ENCODE data around the gene DDX10.
A peak's percentile ranks its signal among the peaks of the same experiment; 100 is the strongest.

Gene DDX10

GRCh38 chr11:108654994-108655631 is 9.8 kb upstream of the DDX10 start:
- peak in 1 of 4 experiments; percentile 3 for DNase-seq

- no peak for DNase-seq
Measured at GRCh38 chr11:108662700-108663099, 2.2 kb upstream of the DDX10 start.

- DNase-seq: no peak
Measured at GRCh38 chr11:108663154-108663877, 1.6 kb upstream of the DDX10 start.

- no peak for DNase-seq
Measured at GRCh38 chr11:108666373-108666772, 1.5 kb downstream of the DDX10 start.

- DNase-seq: no peak
Measured at GRCh38 chr11:108669286-108669685, 4.4 kb downstream of the DDX10 start.

GRCh38 chr11:108669711-108670110 is 4.8 kb downstream of the DDX10 start:
- DNase-seq: no peak

- no peak for DNase-seq
Measured at GRCh38 chr11:108670451-108670850, 5.6 kb downstream of the DDX10 start.

GRCh38 chr11:108672113-108672512 is 7.2 kb downstream of the DDX10 start:
- no peak for DNase-seq

- no peak for DNase-seq
Measured at GRCh38 chr11:108672786-108673185, 7.9 kb downstream of the DDX10 start.

- DNase-seq: no peak
Measured at GRCh38 chr11:108679045-108679444, 14.2 kb downstream of the DDX10 start.

GRCh38 chr11:108680271-108680670 is 15.4 kb downstream of the DDX10 start:
- no peak for DNase-seq

- DNase-seq: no peak
Measured at GRCh38 chr11:108685419-108686130, 20.7 kb downstream of the DDX10 start.

- no peak for DNase-seq
Measured at GRCh38 chr11:108693852-108694251, 29.0 kb downstream of the DDX10 start.

- no peak for DNase-seq
Measured at GRCh38 chr11:108694846-108695245, 30.0 kb downstream of the DDX10 start.

GRCh38 chr11:108697872-108698473 is 33.1 kb downstream of the DDX10 start:
- no peak for DNase-seq

- no peak for DNase-seq
Measured at GRCh38 chr11:108698844-108699642, 34.2 kb downstream of the DDX10 start.

GRCh38 chr11:108703916-108704315 is 39.0 kb downstream of the DDX10 start:
- no peak for DNase-seq

- no peak for DNase-seq
Measured at GRCh38 chr11:108705061-108705460, 40.2 kb downstream of the DDX10 start.

- no peak for DNase-seq
Measured at GRCh38 chr11:108708173-108708572, 43.3 kb downstream of the DDX10 start.

GRCh38 chr11:108709741-108710140 is 44.9 kb downstream of the DDX10 start:
- DNase-seq: no peak

- DNase-seq: no peak
Measured at GRCh38 chr11:108713076-108713790, 48.4 kb downstream of the DDX10 start.

- DNase-seq: no peak
Measured at GRCh38 chr11:108715239-108715638, 50.4 kb downstream of the DDX10 start.

Measured in activated naive CD4-positive, alpha-beta T cell (primary cell).